GM21619 (cell line): ENCODE results near the gene DNM2.
"Not testable (repeated sequence)": the region's sequence is repeated elsewhere in the genome, so short reads cannot be mapped to it uniquely, and the experiment has no call there.

Experiments
- ATAC-seq: cut with Tn5 transposase; IDR thresholded peaks from one replicate; pipeline ENCODE4 v1.9.1; 2021; ENCODE audit not compliant: unreplicated experiment

Gene DNM2

GRCh38 chr19:10717356-10718204 is at the start of gene DNM2:
Gene DNM2 (plus strand): TSS chr19:10718079. CDS start chr19:10718243, 164 bp downstream.
- peak; percentile 80 for ATAC-seq

GRCh38 chr19:10669246-10669645 is 48.6 kb upstream of the DNM2 start:
- no peak for ATAC-seq

- ATAC-seq: no peak
Observed at GRCh38 chr19:10670182-10670581, 47.7 kb upstream of the DNM2 start.

GRCh38 chr19:10670876-10671804 is 46.7 kb upstream of the DNM2 start:
- no peak for ATAC-seq

- not testable (repeated sequence) for ATAC-seq
Observed at GRCh38 chr19:10671922-10672321, 46.0 kb upstream of the DNM2 start.

GRCh38 chr19:10675214-10675613 is 42.7 kb upstream of the DNM2 start:
- ATAC-seq: not testable (repeated sequence)

- no peak for ATAC-seq
Observed at GRCh38 chr19:10677751-10678150, 40.1 kb upstream of the DNM2 start.

GRCh38 chr19:10678813-10679212 is 39.1 kb upstream of the DNM2 start:
- no peak for ATAC-seq

- no peak for ATAC-seq
Observed at GRCh38 chr19:10679743-10680142, 38.1 kb upstream of the DNM2 start.

- no peak for ATAC-seq
Observed at GRCh38 chr19:10680545-10681135, 37.2 kb upstream of the DNM2 start.

GRCh38 chr19:10681658-10682057 is 36.2 kb upstream of the DNM2 start:
- ATAC-seq: no peak

GRCh38 chr19:10682397-10683063 is 35.3 kb upstream of the DNM2 start:
- ATAC-seq: no peak

- no peak for ATAC-seq
Observed at GRCh38 chr19:10683064-10683426, 34.8 kb upstream of the DNM2 start.

GRCh38 chr19:10683582-10683981 is 34.3 kb upstream of the DNM2 start:
- ATAC-seq: no peak

GRCh38 chr19:10685210-10685609 is 32.7 kb upstream of the DNM2 start:
- ATAC-seq: no peak

GRCh38 chr19:10686193-10686592 is 31.7 kb upstream of the DNM2 start:
- ATAC-seq: no peak

GRCh38 chr19:10686661-10687517 is 31.0 kb upstream of the DNM2 start:
- ATAC-seq: no peak

- no peak for ATAC-seq
Observed at GRCh38 chr19:10687518-10688288, 30.2 kb upstream of the DNM2 start.

GRCh38 chr19:10688545-10689280 is 29.2 kb upstream of the DNM2 start:
- ATAC-seq: no peak
